ENCODE measurements around the gene CSAD. TPM values are rescaled to one million over a fixed set of nuclear protein-coding genes. Genes with fewer than 3 reads are reported as not detected.

CSAD gene
- polyA plus RNA-seq, 1 of the 3 experiments (the other 2 are of a cell fraction) = 32.2 TPM

DNA sequence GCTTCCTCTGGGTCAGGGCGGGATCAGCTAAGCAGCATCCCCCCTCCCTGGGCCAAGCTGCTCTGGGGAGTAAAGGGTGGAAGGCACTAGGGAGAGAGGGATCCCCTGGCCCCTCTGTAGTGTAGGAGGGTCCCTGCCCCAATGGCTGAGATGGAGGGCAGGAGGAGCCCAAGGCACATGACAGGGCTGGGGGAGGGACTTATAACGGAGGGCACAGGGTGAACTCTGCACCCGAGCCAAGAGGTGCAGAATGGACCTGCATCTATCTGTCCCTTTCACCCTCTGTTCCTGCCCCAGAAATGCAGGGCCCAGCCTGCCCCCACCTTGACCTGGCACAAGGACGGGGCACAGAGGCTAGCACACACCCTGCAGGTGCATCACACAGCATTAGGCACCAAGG lies 30.1 kb upstream of the CSAD start:
- POLR2A ChIA-PET = interaction anchor here (0.8 kb wide), 1 partner anchor 13 kb away, joined by 3 read pairs; no protein-coding TSS in a partner anchor
- Histone ChIP-seq H3K9ac (no peak overlapping the region), H3K36me3 (replicated peaks in 1 of 2; ENCODE audit: control insufficient read depth in 1 of 2, insufficient read depth in 2 of 2, low read length in 1 of 2) (peaks cover 24 to 38% of the 10 kb centered on the region in 2 experiments), H2AFZ (ENCODE audit: low read depth) (no peak overlapping the region), H3K4me2 (no peak overlapping the region), H4K20me1 (ENCODE audit: insufficient read depth) (no peaks in the 10 kb centered on the region), H3F3A (replicated peaks; ENCODE audit: insufficient read depth) (peaks cover 17% of the 10 kb centered on the region), H3K27me3 (ENCODE audit: insufficient read depth) (no peaks in the 10 kb centered on the region), H3K9me3 (no peaks in the 10 kb centered on the region), H3K9me2 (no peaks in the 10 kb centered on the region), H3K4me3 (ENCODE audit: low read depth in 2 of 2, low read length in 1 of 2) (no peak overlapping the region), H3K79me2 (ENCODE audit: insufficient read depth) (no peaks in the 10 kb centered on the region; the same call in 1 of the 2 replicates), H3K27ac (ENCODE audit: low read depth in 2 of 2, low read length in 1 of 2) (no peak overlapping the region), H3K4me1 (ENCODE audit: control insufficient read depth in 1 of 2, insufficient read depth in 2 of 2, low read depth in 1 of 2, low read length in 1 of 2) (peaks cover 3 to 17% of the 10 kb centered on the region in 2 experiments; a peak in 2 of 4 replicates)
- CTCF ChIA-PET = interaction anchor here (0.7 to 14.8 kb wide), 16 partner anchors 13 to 220 kb away, joined by 3 to 363 read pairs (median 28); partner anchors contain the start of genes AAAS, ESPL1, MYG1 and PFDN5
- TF ChIP-seq EP300 (IDR thresholded peaks at IDR 0.05; ENCODE audit: borderline replicate concordance in 1 of 2, low read depth in 1 of 2, low read length in 1 of 2) = no peak
- no peak for TF ChIP-seq YY1 (IDR thresholded peaks at IDR 0.05; ENCODE audit: low read depth)
- no peak for TF ChIP-seq CTCF (IDR thresholded peaks at IDR 0.05)
- no peak for TF ChIP-seq IRF3 (IDR thresholded peaks at IDR 0.05; ENCODE audit: low read depth, low read length)
- no peak for TF ChIP-seq MEF2A (IDR thresholded peaks at IDR 0.05; ENCODE audit: borderline replicate concordance, low read depth)
- no peak for TF ChIP-seq JUND (IDR thresholded peaks at IDR 0.05)
- TF ChIP-seq EZH2phosphoT487 (IDR thresholded peaks at IDR 0.05; ENCODE audit: borderline replicate concordance, low read depth) = no peak
- TF ChIP-seq FOXJ3 (CRISPR knock-in tag; IDR thresholded peaks at IDR 0.05) = no peak
- TF ChIP-seq, protein P1, sequence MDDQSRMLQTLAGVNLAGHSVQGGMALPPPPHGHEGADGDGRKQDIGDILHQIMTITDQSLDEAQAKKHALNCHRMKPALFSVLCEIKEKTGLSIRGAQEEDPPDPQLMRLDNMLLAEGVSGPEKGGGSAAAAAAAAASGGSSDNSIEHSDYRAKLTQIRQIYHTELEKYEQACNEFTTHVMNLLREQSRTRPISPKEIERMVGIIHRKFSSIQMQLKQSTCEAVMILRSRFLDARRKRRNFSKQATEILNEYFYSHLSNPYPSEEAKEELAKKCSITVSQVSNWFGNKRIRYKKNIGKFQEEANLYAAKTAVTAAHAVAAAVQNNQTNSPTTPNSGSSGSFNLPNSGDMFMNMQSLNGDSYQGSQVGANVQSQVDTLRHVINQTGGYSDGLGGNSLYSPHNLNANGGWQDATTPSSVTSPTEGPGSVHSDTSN (IDR thresholded peaks at IDR 0.05) = no peak
- no peak for TF ChIP-seq POLR2AphosphoS5 (IDR thresholded peaks at IDR 0.05; ENCODE audit: low read depth, low read length)
- no peak for TF ChIP-seq FOXM1 (IDR thresholded peaks at IDR 0.05; ENCODE audit: low read depth)
- no peak for TF ChIP-seq NFIC (IDR thresholded peaks at IDR 0.05; ENCODE audit: borderline replicate concordance)
- TF ChIP-seq, protein P2, sequence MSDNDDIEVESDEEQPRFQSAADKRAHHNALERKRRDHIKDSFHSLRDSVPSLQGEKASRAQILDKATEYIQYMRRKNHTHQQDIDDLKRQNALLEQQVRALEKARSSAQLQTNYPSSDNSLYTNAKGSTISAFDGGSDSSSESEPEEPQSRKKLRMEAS (IDR thresholded peaks at IDR 0.05; ENCODE audit: low read depth) = no peak
- no peak for DNase-seq
- 97% methylated on average over 4 of the region's 4 CpGs for WGBS (ENCODE audit: low lambda C conversion rate)
